ENCODE results near the gene EIF4G1.

DNA sequence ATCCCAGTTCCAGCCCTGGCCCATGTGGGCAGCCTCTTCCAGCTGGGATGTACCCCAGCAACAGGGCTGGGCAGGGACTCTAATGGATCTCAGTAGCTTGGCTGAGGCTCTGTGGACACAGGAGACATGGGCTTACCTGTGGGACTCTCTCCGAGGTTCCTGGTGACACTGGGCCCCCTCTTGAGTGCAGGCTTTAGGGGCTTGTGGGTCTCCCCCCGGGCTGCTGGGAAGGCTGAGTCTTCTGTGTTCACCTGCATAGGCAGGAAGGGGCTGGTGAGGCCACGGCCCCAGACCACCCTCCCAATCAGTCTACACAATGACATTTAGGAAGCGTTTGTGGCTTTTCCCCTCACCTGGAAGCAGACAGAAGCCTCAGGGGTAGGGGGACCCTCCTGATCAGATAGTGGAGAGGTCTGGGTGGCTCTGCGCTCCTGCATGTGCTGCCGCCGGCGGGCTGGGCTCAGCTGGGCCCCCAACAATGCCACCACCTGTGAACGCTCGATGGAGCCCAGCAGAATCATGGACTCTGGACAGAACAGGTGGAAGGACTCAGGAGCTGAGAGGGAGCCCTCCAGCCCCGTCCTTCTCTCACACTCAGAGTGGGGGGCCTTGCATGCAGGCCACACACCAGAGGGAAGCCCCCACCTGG is 38.6 kb downstream of the EIF4G1 start:
- no peak for TF ChIP-seq CTCF (IDR thresholded peaks at IDR 0.05; ENCODE audit: low read length)
- TF ChIP-seq EZH2 (IDR thresholded peaks at IDR 0.05; ENCODE audit: borderline replicate concordance, low read length) = no peak

Measured in OCI-LY1 (cell line).